Effector CD8-positive, alpha-beta T cell (primary cell): ENCODE data around the gene UBASH3B.
"Not testable (repeated sequence)": the region's sequence is repeated elsewhere in the genome, so short reads cannot be mapped to it uniquely, and the experiment has no call there.

Experiments
- DNase-seq: peaks from one replicate; lab custom pipeline; 2025; lab: John Stamatoyannopoulos, UW

The UBASH3B gene

DNA sequence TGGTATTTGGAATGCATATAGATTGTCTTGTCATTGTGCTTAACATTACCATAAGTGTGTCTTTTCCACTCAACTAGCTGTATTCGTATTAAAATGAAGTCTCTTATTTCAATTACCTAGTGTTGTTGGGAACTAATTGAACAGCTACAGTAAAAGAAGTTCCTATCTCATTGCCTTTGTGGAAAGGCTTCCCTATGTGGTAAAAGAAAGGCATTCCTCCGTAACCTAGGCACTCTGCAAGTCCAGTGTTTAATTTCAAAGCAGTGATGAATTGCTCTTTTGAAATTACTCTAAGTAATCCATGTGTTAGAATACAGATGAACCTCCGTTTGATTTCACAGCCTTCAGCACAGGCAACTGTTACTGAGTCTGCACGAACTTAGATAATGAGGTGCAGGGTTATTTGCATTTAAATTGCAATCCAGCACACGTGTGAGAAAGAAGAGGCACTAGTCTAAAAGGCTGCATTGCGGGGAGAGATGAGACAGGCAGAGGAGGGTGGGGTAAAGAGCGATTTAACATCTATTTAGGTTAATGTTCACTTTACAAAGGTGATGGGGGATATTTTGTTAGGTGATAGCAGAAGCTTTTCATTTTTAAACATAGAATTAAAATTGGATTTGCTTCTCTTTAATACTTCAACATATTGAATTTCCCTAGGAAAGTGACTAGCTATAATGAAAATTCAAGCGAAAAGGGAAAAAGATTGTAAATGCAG lies 157.8 kb downstream of the UBASH3B start:
- DNase-seq: no peak

- DNase-seq: no peak
Measured at GRCh38 chr11:122813894-122814270, 158.4 kb downstream of the UBASH3B start.

DNA sequence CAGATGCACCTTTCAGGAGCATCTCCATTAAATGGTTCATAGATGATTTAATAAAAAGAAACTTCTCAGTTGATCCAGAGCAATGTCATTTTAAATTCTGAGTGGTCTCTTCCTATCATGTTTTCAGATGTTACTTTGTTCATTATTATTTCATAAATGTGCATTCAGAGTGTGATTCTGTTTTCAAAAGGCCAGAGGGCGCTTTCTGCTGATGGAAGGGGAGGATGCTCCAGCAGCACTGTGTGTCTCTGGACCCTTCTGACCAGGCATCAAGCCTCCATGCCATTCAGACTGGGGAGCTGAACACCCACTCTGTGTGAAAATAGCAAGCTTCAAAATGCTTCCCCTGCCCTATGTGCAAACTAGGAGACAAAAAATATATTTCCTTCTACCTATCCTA lies 158.9 kb downstream of the UBASH3B start:
- DNase-seq: no peak

DNA sequence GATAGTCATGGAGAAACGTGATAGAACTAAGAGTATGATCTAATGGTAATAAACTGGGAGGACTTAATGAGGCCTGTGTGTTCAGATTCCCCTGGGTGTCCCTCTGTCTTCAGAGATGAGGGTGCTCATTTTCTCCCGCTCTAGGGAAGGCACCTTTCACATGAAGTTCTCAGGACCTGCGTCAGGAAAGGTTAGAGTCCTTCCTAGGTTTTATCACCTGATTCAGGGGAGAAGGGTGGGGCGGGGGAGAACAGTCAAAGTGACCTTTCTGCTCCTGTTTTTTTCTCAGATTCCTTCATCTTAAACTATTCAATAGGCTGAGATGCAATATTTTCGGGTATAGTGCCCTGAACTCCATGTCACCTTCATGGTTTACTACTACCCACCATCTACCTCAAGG lies 160.4 kb downstream of the UBASH3B start:
- no peak for DNase-seq

DNA sequence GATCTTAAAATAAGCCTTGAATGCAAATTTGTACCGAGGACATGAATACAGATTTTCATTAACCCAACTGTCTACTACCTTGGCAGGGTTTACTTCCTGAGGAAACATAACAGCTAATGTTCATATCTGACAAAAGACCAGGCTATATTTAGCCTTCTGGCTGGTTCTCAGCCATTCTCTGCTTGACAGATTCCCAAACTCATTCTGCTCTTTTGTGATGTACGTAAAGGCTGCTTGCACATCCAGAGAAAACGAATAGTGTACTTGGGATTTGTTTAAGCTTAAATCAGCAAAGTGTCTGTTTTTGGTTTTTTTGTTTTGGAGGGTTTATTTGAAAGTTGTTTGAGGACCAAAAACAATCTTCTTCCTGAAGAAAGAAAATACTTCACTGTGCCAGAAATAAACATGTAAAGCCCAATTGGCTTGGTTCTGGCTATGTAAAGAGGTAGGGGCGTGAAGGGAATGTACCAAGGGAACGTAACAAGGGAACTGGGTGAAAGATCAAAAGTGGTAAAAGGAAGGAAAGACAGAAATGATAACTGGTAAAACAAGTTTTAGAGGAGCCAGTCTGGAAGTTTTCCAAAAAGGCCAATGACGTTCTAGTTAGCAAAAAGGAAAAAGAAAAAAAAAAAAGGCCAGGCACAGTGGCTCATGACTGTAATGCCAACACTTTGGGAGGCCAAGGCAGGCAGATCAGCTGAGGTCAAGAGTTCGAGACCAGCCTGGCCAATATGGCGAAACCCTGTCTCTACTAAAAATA lies 161.4 kb downstream of the UBASH3B start:
- no peak for DNase-seq

DNA sequence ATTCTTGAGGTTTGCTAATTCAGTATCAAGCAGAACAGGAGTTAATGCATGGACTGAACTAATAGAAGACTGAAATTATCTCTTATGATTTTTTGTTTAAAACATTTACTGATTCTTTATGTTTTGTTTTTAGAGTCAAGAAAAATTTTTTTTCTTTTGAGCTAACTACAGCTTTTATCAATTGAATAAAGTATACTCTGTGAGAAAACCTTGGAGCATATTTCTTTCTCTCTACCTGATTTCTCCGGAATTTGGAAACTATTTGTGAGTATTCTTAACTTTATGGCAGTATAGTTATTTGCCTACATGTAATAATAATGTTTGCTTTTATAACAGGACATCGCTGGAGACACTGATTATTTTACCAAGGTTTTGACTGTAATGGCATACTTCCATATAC lies 164.6 kb downstream of the UBASH3B start:
- DNase-seq: no peak

GRCh38 chr11:122821169-122821568 lies 165.6 kb downstream of the UBASH3B start:
- no peak for DNase-seq

- DNase-seq: no peak
Measured at GRCh38 chr11:122822241-122822640, 166.7 kb downstream of the UBASH3B start.

- DNase-seq: no peak
Measured at GRCh38 chr11:122823564-122823963, 168.0 kb downstream of the UBASH3B start.

GRCh38 chr11:122829371-122829770 lies 173.8 kb downstream of the UBASH3B start:
- DNase-seq: not testable (repeated sequence)

- not testable (repeated sequence) for DNase-seq
Measured at GRCh38 chr11:122832297-122832696, 176.8 kb downstream of the UBASH3B start.

- no peak for DNase-seq
Measured at GRCh38 chr11:122832721-122833470, 177.4 kb downstream of the UBASH3B start.

- DNase-seq: no peak
Measured at GRCh38 chr11:122833846-122834464, 178.4 kb downstream of the UBASH3B start.

DNA sequence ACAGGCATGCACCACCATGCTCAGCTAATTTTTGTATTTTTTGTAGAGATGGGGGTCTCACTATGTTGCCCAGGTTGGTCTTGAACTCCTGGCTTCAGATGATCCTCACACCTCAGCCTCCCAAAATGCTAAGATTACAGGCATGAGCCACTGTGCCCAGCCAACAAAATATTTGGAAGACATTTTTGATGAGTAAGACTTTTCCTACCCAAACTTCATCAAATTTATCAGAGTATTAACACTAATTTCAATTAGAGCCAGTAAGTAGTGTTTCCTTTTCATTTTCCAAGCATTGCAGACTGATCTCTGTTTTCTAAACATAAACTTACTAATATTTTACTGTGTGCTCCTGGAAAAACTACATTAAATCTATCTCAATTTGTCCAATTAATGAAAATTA lies 181.4 kb downstream of the UBASH3B start:
- no peak for DNase-seq

DNA sequence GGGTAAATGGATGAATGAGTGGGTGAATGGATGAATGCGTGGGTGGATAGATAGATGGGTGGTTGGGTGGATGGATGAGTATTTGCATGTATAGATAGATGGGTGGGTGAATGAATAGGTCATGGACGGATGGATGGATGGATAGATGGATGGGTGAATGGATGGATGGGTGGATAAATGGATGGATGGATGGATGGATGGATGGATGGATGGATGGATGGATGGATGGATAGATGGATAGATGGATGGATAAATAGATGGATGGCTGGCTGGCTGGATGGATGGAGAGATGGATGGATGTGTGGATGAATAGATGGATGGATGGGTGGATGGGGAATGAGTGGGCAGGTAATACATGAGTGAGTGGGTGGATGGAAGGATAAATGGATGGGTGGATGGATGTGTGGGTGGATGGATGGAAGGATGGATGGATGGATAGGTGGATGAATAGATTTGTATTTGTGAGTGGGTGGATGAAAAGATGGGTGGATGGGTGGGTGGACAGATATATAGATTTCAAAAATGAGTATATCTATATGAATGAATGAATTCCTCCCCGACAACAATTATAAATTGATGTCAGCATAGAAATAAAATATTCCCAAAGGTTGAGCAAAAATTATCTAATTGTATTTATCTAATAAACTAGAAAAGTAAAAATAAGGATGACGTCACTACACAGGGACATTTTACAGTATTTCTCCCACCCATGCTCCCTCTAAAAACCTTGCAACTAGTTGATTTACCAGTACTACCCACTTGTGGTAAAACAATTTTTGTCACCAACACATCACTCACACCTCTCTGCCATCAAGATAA lies 182.2 kb downstream of the UBASH3B start:
- no peak for DNase-seq

DNA sequence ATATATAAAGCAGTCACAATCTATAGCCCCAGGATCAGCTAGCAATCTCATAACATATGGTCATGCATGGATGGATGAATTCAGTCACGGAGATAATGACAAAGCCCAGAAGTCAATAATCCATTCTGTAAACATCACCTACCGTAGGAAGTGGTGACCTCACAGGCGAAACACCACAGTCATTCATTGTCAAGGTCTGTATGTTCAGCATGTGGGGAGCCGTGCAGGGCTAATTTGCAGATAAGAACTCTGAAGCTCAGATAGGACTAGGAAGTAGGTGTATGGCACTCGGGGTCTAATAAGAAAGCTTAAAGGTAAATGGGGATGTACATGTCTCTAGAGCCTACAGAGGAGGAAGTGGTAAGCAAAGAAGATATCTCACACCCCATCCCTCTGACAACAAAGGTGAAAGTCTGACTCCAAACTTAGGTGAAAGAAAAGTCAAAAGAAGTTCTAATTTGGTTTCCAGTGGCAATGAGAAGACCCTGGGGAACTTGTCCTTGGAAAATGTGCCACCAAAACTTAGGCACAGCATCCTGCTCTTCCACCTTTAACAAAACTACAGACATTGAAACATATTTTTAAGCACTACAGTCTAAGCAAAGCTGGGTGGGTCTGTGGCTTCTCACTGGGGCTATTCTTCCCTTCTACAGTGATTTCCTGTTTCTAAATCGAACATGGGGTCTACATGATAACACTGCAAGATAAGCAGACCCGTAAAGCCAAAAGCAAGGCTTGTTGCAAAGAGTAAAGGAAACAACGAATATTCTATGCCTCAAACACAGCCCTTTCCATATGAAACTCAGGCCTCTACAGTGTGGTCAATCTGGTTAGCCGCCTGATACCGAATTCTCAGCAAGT lies 188.0 kb downstream of the UBASH3B start:
- no peak for DNase-seq

DNA sequence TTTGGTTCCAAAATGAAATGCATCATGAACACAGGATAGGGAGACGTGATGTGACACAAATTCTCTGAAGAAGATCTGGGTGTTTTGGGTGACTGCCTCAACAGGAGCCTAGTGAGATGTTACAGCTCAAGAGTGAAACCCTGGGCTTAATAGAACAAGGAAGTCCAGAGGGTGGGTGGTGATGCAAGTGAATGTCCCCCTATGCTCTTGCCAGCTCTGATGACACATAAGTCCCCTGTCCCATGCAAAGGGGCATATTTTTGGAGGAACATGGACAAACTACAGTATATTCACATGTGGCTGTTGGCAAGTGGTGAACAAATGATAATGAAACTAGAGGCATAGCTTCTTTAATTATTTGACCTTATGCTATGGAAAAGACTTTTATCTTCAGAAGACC lies 191.9 kb downstream of the UBASH3B start:
- no peak for DNase-seq

GRCh38 chr11:122848186-122848585 lies 192.7 kb downstream of the UBASH3B start:
- DNase-seq: no peak

DNA sequence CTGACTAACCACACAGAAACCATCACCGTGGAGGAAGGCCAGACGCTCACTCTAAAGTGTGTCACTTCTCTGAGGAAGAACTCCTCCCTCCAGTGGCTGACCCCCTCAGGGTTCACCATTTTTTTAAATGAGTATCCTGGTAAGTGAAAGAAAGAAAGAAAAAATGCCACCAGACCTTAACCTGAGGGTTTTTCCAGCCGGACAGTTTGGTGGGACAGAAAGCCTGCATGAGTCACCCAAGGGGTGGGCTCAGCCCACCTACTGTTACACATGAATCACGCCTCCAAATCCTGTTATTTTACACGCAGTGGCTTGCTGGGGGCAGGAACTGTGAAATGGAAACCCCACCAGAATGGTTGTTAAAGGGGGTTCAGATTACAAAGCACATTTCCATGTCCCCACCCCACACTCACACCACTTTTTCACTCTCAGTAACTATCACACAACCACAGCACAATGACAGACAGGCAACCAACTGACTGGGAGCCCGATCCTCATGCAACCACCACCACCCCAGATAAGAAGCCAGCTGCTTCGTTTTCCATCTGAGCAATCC lies 194.6 kb downstream of the UBASH3B start:
- DNase-seq: no peak

DNA sequence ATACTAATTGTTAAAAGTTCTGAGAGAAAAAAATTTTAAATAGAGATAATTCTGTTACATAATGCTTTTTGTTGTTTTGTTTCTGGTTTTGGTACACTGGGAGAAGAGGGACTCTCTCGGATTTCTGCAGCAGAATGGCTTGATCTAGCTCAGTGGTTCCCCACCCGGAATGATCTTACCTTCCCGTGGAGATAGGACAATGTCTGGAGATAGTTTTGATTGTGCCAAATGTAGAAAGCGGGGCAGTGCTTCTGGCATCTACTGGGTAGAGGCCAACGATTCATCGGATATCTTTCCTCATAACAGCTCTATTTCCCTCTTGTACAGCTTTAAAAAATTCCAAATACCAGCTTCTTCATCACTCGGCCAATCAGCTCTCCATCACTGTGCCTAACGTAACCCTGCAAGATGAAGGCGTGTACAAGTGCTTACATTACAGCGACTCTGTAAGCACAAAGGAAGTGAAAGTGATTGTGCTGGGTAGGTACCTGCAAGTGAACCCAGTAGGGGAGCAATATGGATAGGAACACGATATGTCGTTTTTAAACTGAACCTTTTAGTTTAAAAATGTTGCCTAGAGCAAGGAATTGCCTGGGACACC lies 195.9 kb downstream of the UBASH3B start:
- DNase-seq: no peak
